OCI-LY1 (cell line): ENCODE results near the gene ZNF710.
"Not testable (repeated sequence)": the region's sequence is repeated elsewhere in the genome, so short reads cannot be mapped to it uniquely, and the experiment has no call there.

Experiments
- H2AFZ ChIP-seq: fragments of 200-600 bp; sonication (generic), shearing (Covaris generic); 2 replicates; pipeline ENCODE4 v1.6.0; 2014; ENCODE audit warnings: antibody characterized with exemption, mild to moderate bottlenecking, low read length
- H3F3A ChIP-seq: fragments of 200-600 bp; sonication (generic), shearing (Covaris generic); 2 replicates; pipeline ENCODE4 v1.6.0; 2014; ENCODE audit warnings: mild to moderate bottlenecking, antibody characterized with exemption, low read length, moderate library complexity; ENCODE audit not compliant: insufficient read depth
- H3K27ac ChIP-seq: fragments of 200-600 bp; sonication (generic); 2 replicates; pipeline ENCODE4 v1.5.1; 2014; ENCODE audit warnings: low read length, mixed run types, mild to moderate bottlenecking, low read depth; ENCODE audit not compliant: poor library complexity, severe bottlenecking
- H3K27me3 ChIP-seq: fragments of 200-600 bp; sonication (generic); 2 replicates; pipeline ENCODE4 v1.6.0; 2014; ENCODE audit warnings: antibody characterized with exemption, mild to moderate bottlenecking, low read length, moderate library complexity; ENCODE audit not compliant: insufficient read depth
- H3K36me3 ChIP-seq: fragments of 200-600 bp; sonication (generic); 2 replicates; pipeline ENCODE4 v1.6.1; 2014; ENCODE audit warnings: mild to moderate bottlenecking, antibody characterized with exemption, low read length, moderate library complexity, mixed read lengths; ENCODE audit not compliant: insufficient read depth
- H3K4me1 ChIP-seq: fragments of 200-600 bp; sonication (generic); 2 replicates; pipeline ENCODE4 v1.5.1; 2014; ENCODE audit warnings: mild to moderate bottlenecking, low read length, moderate library complexity; ENCODE audit not compliant: insufficient read depth, severe bottlenecking
- H3K4me2 ChIP-seq: fragments of 200-600 bp; sonication (generic), shearing (Covaris generic); 2 replicates; pipeline ENCODE4 v1.6.1; 2014; ENCODE audit warnings: low read length
- H3K4me3 ChIP-seq: fragments of 200-600 bp; sonication (generic); 2 replicates; pipeline ENCODE4 v1.5.1; 2014; ENCODE audit warnings: low read length, low read depth, mild to moderate bottlenecking, mixed read lengths; ENCODE audit not compliant: poor library complexity, severe bottlenecking
- H3K79me2 ChIP-seq: fragments of 200-600 bp; shearing (Covaris generic); 2 replicates; pipeline ENCODE4 v1.6.1; 2016; ENCODE audit warnings: mixed run types, low read length, mixed read lengths; ENCODE audit not compliant: insufficient read depth
- H3K9ac ChIP-seq: fragments of 200-600 bp; sonication (generic), shearing (Covaris generic); 2 replicates; pipeline ENCODE4 v1.6.1; 2014; ENCODE audit warnings: mild to moderate bottlenecking, low read length, mixed read lengths
- H3K9me2 ChIP-seq: fragments of 200-600 bp; sonication (generic), shearing (Covaris generic); 2 replicates; pipeline ENCODE4 v1.6.1; 2014; ENCODE audit warnings: low read depth, mild to moderate bottlenecking, low read length, mixed read lengths
- H3K9me3 ChIP-seq: fragments of 200-600 bp; shearing (Covaris generic); 2 replicates; pipeline ENCODE4 v1.6.1; 2014; ENCODE audit warnings: low read length, mixed read lengths
- H4K20me1 ChIP-seq: fragments of 200-600 bp; sonication (generic), shearing (Covaris generic); 2 replicates; pipeline ENCODE4 v1.6.0; 2016; ENCODE audit warnings: mild to moderate bottlenecking, low read length; ENCODE audit not compliant: insufficient read depth
- CTCF ChIP-seq: fragments of 200-600 bp; sonication (generic), shearing (Covaris generic); IDR thresholded peaks from 2 replicates; pipeline ENCODE4 v1.5.1; 2017; ENCODE audit warnings: mild to moderate bottlenecking, antibody characterized with exemption, low read length, moderate library complexity, mixed read lengths
- EZH2 ChIP-seq: fragments of 200-600 bp; sonication (generic), shearing (Covaris generic); IDR thresholded peaks from 2 replicates; pipeline ENCODE4 v1.8.0; 2017; ENCODE audit warnings: borderline replicate concordance, mixed run types, mild to moderate bottlenecking, antibody characterized with exemption, low read length, moderate library complexity, mixed read lengths

Gene ZNF710

DNA sequence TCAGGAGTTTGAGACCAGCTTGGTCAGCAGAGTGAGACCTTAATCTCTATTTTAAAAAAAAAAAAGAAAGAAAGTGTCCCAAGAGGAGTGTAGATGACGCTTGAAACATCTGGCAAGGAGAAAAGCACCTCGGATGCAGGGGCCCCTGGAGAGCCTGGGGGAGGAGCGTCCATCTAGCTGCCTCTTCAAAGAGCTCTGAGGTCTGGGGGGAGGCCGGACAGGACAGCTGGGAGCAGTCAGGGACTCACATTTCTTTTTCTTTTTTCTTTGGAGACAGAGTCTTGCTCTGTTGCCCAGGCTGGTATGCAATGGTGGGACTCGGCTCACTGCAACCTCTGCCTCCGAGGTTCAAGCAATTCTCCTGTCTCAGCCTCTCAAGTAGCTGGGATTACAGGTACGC lies 104.4 kb downstream of the ZNF710 start:
- no peaks in the 10 kb centered on the region for H3K36me3 ChIP-seq
- no peaks in the 10 kb centered on the region for H3K9me2 ChIP-seq
- H3K27me3 ChIP-seq = 0 out of 2 replicates have a peak, but pooled peaks cover 4% of the 10 kb centered on the region
- H3F3A ChIP-seq = no peaks in the 10 kb centered on the region
- H3K27ac ChIP-seq = no peak overlapping the region
- no peak overlapping the region for H3K4me2 ChIP-seq
- H2AFZ ChIP-seq = no peak overlapping the region
- TF ChIP-seq CTCF = no peak
- TF ChIP-seq EZH2 = no peak
- H3K4me3 ChIP-seq = no peak overlapping the region
- no peaks in the 10 kb centered on the region for H4K20me1 ChIP-seq
- H3K79me2 ChIP-seq = no peaks in the 10 kb centered on the region
- H3K9me3 ChIP-seq = no peaks in the 10 kb centered on the region
- H3K9ac ChIP-seq = no peak overlapping the region
- H3K4me1 ChIP-seq = peaks cover 14% of the 10 kb centered on the region

- Histone ChIP-seq H2AFZ (no peak overlapping the region), H3K27ac (no peak overlapping the region)
Measured at GRCh38 chr15:90106522-90107117, 105.5 kb downstream of the ZNF710 start.

GRCh38 chr15:90108038-90108437 lies 106.9 kb downstream of the ZNF710 start:
- H3K4me3 ChIP-seq, H3F3A ChIP-seq, H3K9me3 ChIP-seq, H3K9me2 ChIP-seq, H4K20me1 ChIP-seq, H3K27me3 ChIP-seq, H3K4me2 ChIP-seq, H3K9ac ChIP-seq, H3K4me1 ChIP-seq, H3K79me2 ChIP-seq, H3K36me3 ChIP-seq, H2AFZ ChIP-seq, H3K27ac ChIP-seq: not testable (repeated sequence)

More at GRCh38 chr15:90106522-90107117, 105.5 kb downstream of the ZNF710 start:
- no peak overlapping the region for H3K4me2 ChIP-seq
- H3K27me3 ChIP-seq = 0 out of 2 replicates have a peak, but pooled peaks cover 4% of the 10 kb centered on the region
- no peak overlapping the region for H3K9ac ChIP-seq
- no peaks in the 10 kb centered on the region for H3F3A ChIP-seq
- no peaks in the 10 kb centered on the region for H3K9me3 ChIP-seq
- no peaks in the 10 kb centered on the region for H3K9me2 ChIP-seq
- TF ChIP-seq EZH2 = no peak
- no peak for TF ChIP-seq CTCF
- H4K20me1 ChIP-seq = no peaks in the 10 kb centered on the region
- no peak overlapping the region for H3K4me3 ChIP-seq
- no peaks in the 10 kb centered on the region for H3K79me2 ChIP-seq
- peaks cover 3% of the 10 kb centered on the region for H3K4me1 ChIP-seq
- no peaks in the 10 kb centered on the region for H3K36me3 ChIP-seq

DNA sequence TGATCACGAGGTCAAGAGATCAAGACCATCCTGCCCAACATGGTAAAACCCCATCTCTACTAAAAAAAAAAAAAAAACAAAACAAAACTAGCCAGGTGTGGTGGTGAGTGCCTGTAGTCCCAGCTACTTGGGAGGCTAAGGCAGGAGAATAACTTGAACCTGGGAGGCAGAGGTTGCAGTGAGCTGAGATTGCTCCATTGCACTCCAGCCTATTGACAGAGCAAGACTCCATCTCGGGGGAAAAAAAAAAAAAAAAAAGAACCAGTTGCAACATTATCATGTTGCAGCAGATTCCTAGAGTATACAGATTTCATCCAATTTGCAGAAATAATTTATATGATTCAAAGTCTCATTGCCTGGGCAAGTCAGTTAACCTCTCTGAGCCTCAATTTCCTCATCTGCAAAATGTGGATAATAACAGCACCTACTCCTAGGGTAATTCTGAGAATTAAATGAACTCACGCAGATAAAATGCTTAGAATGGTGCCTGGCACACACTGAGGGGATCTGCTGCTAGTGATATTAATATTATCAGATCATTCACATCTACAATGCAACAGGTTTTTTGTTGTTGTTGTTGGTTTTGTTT lies 108.1 kb downstream of the ZNF710 start:
- not testable (repeated sequence) for H3K4me1 ChIP-seq, H3K9me2 ChIP-seq, H3K9me3 ChIP-seq, H3K27ac ChIP-seq, H4K20me1 ChIP-seq, H3K9ac ChIP-seq, H3K4me3 ChIP-seq, H3F3A ChIP-seq, H3K4me2 ChIP-seq, H3K36me3 ChIP-seq, H3K27me3 ChIP-seq, H3K79me2 ChIP-seq, H2AFZ ChIP-seq
